HG02678 (cell line): ENCODE data around the gene PCNT.
"Not testable (repeated sequence)": the region's sequence is repeated elsewhere in the genome, so short reads cannot be mapped to it uniquely, and the experiment has no call there.

Source experiments
- ATAC-seq: cut with Tn5 transposase; IDR thresholded peaks from one replicate; pipeline ENCODE4 v1.9.1; 2021; ENCODE audit warnings: mild to moderate bottlenecking, moderate library complexity; ENCODE audit not compliant: unreplicated experiment

The PCNT gene

DNA sequence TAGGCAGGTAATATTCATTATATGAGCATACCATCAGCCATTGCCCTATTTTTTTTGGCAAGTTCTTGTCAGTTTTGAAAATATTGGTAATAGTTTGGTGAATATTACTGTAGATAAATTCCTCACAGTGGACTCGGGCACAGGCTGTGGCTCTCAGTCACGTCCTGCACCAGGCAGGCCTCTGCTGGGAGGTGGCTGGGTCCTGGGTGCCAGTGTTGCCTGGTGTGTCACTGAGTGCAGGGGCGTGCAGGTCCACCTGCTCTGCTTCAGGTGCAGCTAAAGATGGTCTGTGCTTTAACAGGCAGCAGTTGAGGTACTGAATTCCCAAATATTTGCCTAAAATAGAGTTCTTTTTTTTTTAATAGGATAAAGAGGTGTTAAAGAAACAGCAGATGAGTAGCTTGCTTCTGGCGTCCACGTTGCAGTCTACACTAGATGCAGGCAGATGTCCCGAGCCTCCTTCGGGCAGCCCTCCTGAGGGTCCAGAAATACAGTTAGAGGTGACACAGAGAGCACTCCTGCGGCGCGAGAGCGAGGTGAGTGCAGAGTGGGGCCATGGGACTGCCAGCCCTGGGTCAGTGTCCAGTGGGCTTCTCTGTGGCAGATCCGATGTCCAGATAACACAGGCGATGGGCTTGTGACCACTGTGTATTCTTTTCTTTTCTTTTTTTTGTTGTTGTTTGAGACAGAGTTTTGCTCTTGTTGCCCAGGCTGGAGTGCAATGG is 77.4 kb downstream of the PCNT start:
- ATAC-seq: no peak

GRCh38 chr21:46402421-46402820 is 78.5 kb downstream of the PCNT start:
- no peak for ATAC-seq

GRCh38 chr21:46403234-46403811 is 79.4 kb downstream of the PCNT start:
- not testable (repeated sequence) for ATAC-seq

DNA sequence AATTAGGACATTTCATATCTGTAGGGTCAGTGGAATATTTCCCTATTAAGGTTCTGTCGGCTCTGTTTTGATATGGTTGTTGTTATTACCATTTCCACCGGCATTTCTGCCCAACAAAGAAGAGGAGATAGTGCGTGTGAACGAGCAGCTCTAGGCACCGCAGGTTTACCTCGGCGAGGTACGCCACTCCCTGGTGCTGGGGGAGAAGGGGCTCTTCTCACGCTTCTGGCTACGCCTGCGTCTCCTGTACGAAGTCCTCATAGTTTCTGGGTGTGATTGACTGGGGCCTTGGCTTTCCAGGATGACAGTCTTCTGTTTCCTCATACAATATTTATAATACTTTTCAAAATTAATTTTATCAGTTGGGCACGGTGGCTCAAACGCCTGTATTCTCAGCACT is 80.3 kb downstream of the PCNT start:
- ATAC-seq: no peak

DNA sequence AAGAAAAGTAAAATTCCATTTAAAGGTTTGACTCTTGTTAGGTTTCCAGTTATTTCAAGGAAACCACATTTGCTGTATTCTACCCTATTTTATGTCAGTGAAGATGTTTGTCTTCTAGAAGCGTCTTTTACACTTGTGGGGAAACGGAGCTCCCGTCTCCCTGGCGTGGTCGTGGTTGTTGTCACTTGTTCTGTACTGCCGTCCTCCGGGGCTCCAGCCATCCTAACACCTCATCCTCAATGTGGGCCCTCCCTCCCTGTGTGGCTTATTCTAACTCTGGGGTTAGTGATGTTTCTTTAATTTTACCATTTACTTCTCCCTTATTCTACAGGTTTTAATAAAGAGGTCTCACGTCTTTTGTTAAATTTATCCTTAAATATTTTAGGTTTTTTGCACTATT is 82.0 kb downstream of the PCNT start:
- ATAC-seq: no peak

DNA sequence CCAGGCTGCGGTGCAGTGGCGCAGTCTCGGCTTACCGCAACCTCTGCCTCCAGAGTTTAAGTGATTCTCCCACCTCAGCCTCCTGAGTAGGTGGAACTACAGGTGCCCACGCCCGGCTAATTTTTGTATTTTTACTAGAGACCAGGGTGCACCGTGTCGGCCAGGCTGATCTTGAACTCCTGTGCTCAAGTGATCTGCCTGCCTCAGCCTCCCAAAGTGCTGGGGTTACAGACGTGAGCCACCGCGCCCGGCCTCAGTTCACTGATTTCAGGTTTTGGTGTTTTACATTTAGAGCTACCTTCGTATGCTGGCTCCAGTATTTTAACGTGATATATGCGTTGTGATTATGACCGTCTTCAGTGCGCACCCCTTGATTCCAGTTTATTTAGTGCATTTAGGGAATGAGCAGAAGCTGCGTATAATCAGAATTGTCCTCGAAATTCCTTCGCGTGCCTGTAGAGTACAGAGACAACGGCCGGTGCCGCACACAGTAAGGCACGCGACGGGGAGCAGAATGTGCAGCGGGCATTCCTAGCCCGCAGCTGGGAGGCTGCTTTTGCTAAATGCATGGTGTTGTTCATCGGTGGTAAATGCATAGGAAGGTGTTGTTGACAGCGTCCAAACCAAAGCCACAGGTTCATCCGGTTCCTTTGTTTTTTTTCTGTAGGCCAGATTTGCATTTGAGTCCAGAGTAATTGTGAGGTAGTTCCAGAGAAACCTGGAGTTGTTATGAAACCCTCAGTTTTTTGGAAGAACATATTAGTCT is 85.9 kb downstream of the PCNT start:
- ATAC-seq: no peak

- ATAC-seq: no peak
Measured at GRCh38 chr21:46410516-46410915, 86.6 kb downstream of the PCNT start.

DNA sequence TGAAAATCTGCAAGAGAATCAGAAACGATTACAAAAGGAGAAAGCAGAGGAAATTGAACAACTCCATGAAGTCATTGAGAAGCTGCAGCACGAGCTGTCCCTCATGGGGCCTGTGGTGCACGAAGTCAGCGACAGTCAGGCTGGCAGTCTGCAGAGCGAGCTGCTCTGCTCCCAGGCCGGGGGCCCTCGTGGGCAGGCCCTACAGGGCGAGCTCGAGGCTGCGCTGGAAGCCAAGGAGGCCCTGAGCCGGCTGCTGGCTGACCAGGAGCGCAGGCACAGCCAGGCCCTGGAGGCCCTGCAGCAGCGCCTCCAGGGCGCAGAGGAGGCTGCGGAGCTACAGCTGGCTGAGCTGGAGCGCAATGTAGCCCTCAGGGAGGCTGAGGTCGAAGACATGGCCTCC is 87.3 kb downstream of the PCNT start:
- no peak for ATAC-seq

GRCh38 chr21:46411691-46412090 is 87.7 kb downstream of the PCNT start:
- ATAC-seq: no peak

DNA sequence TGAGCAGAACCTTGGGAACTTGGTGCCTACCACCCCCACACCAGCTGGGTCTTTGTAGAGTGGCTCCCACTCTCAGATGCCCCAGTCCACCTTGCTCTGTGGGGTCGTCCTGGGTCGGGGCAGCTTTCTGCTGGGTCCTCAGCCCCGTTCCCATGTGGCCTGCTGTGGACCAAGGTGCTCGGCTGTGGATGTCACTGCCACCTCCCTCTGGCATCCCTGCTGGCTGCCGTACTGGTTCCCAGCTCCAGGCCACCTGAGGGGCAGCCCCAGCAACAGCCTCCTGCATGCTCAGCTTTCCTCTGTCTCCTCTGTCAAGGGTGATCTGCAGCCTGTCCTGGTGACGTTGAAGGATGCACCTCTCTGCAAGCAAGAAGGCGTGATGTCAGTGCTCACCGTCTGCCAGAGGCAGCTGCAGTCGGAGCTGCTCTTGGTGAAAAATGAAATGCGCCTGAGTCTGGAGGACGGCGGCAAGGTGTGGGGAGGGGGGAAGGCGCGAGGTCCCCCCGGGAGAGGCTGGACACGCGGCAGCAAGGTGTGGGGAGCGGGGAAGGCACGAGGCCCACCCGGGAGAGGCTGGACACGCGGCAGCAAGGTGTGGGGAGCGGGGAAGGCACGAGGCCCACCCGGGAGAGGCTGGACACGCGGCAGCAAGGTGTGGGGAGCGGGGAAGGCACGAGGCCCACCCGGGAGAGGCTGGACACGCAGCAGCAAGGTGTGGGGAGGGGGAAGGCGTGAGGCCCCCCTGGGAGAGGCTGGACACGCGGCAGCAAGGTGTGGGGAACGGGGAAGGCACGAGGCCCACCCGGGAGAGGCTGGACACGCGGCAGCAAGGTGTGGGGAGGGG is 88.8 kb downstream of the PCNT start:
- ATAC-seq: no peak

DNA sequence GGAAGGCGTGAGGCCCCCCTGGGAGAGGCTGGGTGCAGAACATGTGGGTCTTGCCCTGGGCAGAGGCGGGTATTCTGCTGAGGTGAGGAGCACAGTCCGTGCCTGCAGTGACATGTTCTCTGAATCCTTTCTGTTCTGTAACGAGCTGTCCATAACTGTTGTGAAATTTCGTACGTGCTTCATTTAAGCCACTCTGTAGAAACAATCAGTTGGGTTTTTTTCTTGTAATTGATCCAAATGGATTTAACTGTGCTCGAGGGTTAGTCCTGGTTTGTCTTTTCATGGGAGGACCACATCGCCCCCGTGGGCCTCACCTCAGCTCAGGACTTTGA is 89.4 kb downstream of the PCNT start:
- ATAC-seq: no peak

GRCh38 chr21:46414965-46415275 is 91.0 kb downstream of the PCNT start:
- ATAC-seq: no peak

DNA sequence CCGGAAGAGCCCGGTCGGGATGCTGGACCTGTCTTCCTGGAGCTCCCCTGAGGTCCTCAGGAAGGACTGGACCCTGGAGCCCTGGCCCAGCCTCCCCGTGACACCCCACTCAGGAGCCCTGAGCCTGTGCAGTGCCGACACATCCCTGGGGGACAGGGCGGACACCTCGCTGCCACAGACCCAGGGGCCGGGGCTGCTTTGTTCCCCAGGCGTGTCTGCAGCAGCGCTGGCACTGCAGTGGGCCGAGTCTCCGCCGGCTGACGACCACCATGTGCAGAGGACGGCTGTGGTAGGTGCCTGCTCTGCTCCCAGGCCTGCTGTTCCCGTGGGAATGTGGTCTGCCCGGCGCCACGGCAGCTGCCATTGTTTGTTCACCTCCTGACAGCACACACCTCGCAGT is 92.6 kb downstream of the PCNT start:
- no peak for ATAC-seq

- ATAC-seq: no peak
Measured at GRCh38 chr21:46418265-46418946, 94.5 kb downstream of the PCNT start.

DNA sequence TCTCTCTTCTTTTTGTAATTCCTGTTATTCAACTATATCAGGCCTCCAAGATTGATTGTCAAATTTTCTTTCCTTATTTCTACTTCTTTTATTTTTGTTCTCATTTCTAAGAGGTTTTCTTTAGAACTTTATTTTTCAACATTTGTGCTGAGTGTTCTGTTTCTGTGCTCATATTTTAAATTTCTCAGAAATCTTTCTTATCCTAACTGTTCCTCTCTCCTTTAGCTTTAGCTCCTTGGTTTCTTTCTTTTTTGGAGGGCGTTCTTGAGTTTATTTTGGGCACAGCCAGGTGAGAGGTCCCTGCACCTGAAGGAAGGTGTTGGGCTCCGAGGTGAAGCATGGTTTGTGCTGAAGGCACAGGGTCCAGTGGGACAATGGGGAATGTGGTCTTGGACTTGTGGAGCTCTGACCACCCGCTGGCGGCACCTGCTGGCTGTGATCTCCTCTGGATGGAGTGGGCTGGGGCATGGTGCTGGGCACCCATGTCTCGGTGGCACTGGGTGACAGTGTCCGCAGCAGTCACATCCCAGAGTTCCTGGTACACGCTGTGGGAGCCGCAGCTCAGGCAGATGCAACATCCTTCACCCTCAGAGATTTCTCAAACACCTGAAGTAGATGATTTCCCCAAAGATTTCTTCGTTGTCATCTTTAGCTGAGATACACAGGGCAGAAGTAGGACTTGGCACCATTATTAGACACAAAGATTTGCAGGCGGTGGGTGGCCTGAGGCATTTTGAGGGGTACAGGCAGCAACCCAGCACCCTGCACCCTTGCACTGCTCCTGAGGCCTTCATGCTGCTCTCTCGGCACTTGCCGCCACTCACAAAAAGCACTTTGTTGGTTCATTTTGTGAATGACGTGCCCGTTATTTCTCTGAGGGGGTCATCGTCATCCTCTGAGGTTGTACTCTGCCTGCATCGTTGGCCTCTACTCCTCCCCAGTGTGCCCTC is 96.6 kb downstream of the PCNT start:
- no peak for ATAC-seq

DNA sequence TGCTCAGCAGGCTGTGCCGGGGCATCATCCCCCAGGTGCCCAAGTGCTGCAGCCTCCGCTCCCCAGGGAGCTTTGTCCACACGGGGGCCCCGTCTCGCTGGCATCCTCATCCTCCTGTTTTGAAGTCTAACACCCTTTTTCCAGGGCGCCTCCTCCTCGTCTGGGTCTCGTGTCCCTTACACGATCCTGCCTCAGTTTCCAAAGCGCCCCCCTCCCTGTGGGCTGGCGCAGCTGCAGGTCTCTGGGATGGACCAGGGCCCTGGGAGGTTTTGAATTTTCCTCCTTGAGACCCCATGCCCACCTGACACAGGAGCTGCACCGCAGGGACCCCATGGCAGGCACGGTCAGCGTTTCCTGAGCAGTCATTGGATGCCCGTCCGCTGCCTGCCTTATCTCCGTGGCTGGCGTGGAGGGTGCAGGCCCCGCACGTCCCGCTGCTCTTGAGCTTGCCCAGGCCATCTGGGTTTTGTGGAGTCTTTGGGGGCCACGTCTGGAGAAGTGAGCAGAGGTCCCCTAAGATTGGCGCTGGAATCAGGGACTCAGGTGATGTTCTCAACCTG is 97.3 kb downstream of the PCNT start:
- ATAC-seq: no peak

DNA sequence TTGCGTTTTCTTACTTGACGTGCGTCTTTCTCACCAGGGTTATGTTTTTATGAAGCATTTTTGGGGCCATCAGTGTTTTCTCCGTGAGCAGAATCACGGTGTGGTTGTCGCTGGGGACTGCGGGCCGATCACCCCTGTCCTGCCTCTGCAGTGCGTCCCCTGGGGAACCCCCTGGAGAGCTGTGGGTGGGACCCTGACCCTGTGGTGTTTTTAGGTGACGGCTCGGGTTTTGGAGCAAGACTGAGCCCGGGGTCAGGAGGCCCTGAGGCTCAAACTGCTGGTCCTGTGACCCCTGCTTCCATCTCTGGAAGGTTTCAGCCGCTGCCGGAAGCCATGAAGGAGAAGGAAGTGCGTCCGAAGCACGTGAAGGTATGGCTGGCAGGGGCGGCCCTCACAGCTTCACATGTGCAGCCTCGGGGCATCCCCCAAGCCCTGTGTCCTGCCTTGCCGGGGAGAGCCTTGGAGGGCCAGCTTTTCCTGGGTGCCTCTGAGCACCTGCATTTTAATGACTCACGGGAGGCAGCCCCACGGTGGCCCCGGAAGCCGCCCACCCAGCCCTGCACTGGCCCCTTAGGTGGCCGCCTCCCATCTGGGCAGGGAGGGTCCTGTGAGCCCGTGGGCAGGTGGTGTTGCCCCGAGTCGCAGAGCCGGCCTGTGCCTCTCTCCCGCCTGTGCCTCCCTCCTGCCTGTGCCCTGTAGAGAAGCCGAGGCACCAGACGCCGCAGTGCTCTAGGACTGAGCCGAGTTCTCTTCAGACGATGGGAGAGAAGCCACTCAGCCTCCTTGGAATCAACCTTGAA is 98.0 kb downstream of the PCNT start:
- no peak for ATAC-seq

DNA sequence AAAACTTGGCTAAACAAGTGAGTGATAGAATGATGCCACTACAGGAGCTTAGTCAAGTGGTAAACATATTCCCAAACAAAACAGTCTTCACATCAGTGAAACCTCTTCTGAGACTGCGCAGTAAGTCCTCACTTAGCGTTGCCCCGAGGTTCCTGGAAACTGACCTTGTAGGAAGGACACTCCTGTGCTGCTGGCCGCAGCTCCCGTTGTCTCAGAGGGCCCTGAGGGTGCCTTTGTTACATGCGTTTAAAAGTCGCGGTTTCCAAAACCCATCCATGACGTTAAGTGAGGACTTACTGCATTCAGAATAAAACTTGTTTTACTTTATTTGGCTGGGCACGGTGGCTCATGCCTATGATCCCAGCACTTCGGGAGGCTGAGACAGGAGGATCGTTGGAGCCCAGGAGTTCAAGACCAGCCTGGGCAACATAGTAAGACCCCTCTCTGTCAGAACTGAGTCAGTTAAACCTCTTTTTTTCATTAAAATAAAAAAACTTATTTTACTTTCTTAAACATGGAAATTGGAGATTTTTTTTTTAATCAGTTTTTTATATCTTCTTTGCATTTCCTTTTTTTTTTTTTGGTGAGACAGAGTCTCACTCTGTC is 98.8 kb downstream of the PCNT start:
- no peak for ATAC-seq
